SU-DHL-6 (cell line): ENCODE results near the gene CXXC5.

Experiments used
- H2AFZ ChIP-seq: fragments of 200-600 bp; sonication (generic); 2 replicates; pipeline ENCODE4 v1.6.1; 2014; ENCODE audit warnings: low read depth, mild to moderate bottlenecking, moderate library complexity, mixed read lengths, antibody characterized with exemption, low read length; ENCODE audit not compliant: severe bottlenecking
- H3F3A ChIP-seq: fragments of 200-600 bp; shearing (Covaris generic); 2 replicates; pipeline ENCODE4 v1.6.0; 2016; ENCODE audit warnings: antibody characterized with exemption, mild to moderate bottlenecking; ENCODE audit not compliant: insufficient read depth
- H3K27ac ChIP-seq: fragments of 200-600 bp; sonication (generic); 2 replicates; pipeline ENCODE4 v1.5.1; 2016; ENCODE audit warnings: low read depth, mild to moderate bottlenecking, low read length, moderate library complexity, mixed read lengths
- H3K27me3 ChIP-seq: fragments of 200-600 bp; sonication (generic), shearing (Covaris generic); 2 replicates; pipeline ENCODE4 v1.6.0; 2014; ENCODE audit warnings: mild to moderate bottlenecking, low read length
- H3K36me3 ChIP-seq: fragments of 200-600 bp; sonication (generic); 2 replicates; pipeline ENCODE4 v1.6.1; 2014; ENCODE audit warnings: mild to moderate bottlenecking, low read length, mixed read lengths
- H3K4me2 ChIP-seq: fragments of 300-600, 200-600 bp; shearing (Covaris generic), sonication (generic); 2 replicates; pipeline ENCODE4 v1.6.0; 2014; ENCODE audit warnings: low read length, low read depth, mild to moderate bottlenecking; ENCODE audit not compliant: poor library complexity, severe bottlenecking
- H3K4me3 ChIP-seq: fragments of 200-600 bp; sonication (generic); 2 replicates; pipeline ENCODE4 v1.5.1; 2014; ENCODE audit warnings: antibody characterized with exemption, low read length, mild to moderate bottlenecking, mixed read lengths; ENCODE audit not compliant: insufficient read depth, poor library complexity, severe bottlenecking
- H3K79me2 ChIP-seq: fragments of 200-600 bp; sonication (generic); 2 replicates; pipeline ENCODE4 v1.6.1; 2014; ENCODE audit warnings: mild to moderate bottlenecking, low read length, moderate library complexity; ENCODE audit not compliant: insufficient read depth
- H3K9ac ChIP-seq: fragments of 200-600 bp; sonication (generic); 2 replicates; pipeline ENCODE4 v1.7.0; 2014; ENCODE audit warnings: mild to moderate bottlenecking, low read length
- H3K9me2 ChIP-seq: fragments of 200-600 bp; sonication (generic); replicated peaks from 2 replicates; pipeline ENCODE4 v1.6.1; 2014; ENCODE audit warnings: low read length; ENCODE audit not compliant: insufficient read depth
- H3K9me3 ChIP-seq: fragments of 200-600 bp; sonication (generic); 2 replicates; pipeline ENCODE4 v1.6.1; 2014; ENCODE audit warnings: low read length, mixed read lengths; ENCODE audit not compliant: insufficient read depth
- H4K20me1 ChIP-seq: fragments of 200-600 bp; sonication (generic); 2 replicates; pipeline ENCODE4 v1.6.1; 2014; ENCODE audit warnings: low read depth, mild to moderate bottlenecking, antibody characterized with exemption, low read length, moderate library complexity, mixed read lengths
- CTCF ChIP-seq: fragments of 200-600 bp; sonication (generic); IDR thresholded peaks from one replicate; pipeline ENCODE4 v1.5.1; 2017; ENCODE audit warnings: antibody characterized with exemption, mild to moderate bottlenecking, low read length, moderate library complexity; ENCODE audit not compliant: insufficient read depth, poor library complexity, severe bottlenecking
- EZH2phosphoT487 ChIP-seq: fragments of 200-600 bp; sonication (generic), shearing (Covaris generic); conservative IDR thresholded peaks from 2 replicates; pipeline ENCODE4 v1.6.1; 2018; ENCODE audit warnings: mild to moderate bottlenecking, antibody characterized with exemption, low read length, moderate library complexity, mixed read lengths

The CXXC5 gene

GRCh38 chr5:139654464-139654863, 6.3 kb downstream of the CXXC5 start:
- Histone ChIP-seq H3K79me2 (peaks cover 100% of the 10 kb centered on the region), H3K9ac (peak overlapping the region; percentile 29; the same call in 1 of the 2 replicates), H2AFZ (no peak overlapping the region), H3K9me3 (no peaks in the 10 kb centered on the region), H3K36me3 (no peaks in the 10 kb centered on the region), H3K27ac (peak overlapping the region; percentile 93), H3K4me3 (no peak overlapping the region), H3K9me2 (no peaks in the 10 kb centered on the region), H4K20me1 (peaks cover 5% of the 10 kb centered on the region; the same call in 1 of the 2 replicates), H3K27me3 (no peaks in the 10 kb centered on the region), H3K4me2 (peak overlapping the region; percentile 88), H3F3A (peaks cover 26% of the 10 kb centered on the region)
- TF ChIP-seq CTCF (no peak), EZH2phosphoT487 (no peak)

GRCh38 chr5:139654871-139655491, 6.8 kb downstream of the CXXC5 start:
- Histone ChIP-seq H4K20me1 (peaks cover 5% of the 10 kb centered on the region; the same call in 1 of the 2 replicates), H3K4me2 (peak overlapping the region; percentile 88), H3F3A (peaks cover 26% of the 10 kb centered on the region), H3K9me3 (no peaks in the 10 kb centered on the region), H3K27ac (peak overlapping the region; percentile 93), H3K36me3 (no peaks in the 10 kb centered on the region), H3K9me2 (no peaks in the 10 kb centered on the region), H3K9ac (no peak overlapping the region; the same call in 1 of the 2 replicates), H3K79me2 (peaks cover 100% of the 10 kb centered on the region), H2AFZ (no peak overlapping the region), H3K27me3 (no peaks in the 10 kb centered on the region), H3K4me3 (no peak overlapping the region)
- TF ChIP-seq EZH2phosphoT487 (no peak), CTCF (no peak)

- no peak overlapping the region for H3K4me3 ChIP-seq
- H2AFZ ChIP-seq, result no peak overlapping the region
- no peak for TF ChIP-seq EZH2phosphoT487
- TF ChIP-seq CTCF, result no peak
- H3K4me2 ChIP-seq, result no peak overlapping the region
- peaks cover 5% of the 10 kb centered on the region; the same call in 1 of the 2 replicates for H4K20me1 ChIP-seq
- peaks cover 22% of the 10 kb centered on the region for H3F3A ChIP-seq
- no peaks in the 10 kb centered on the region for H3K27me3 ChIP-seq
- H3K9me2 ChIP-seq, result no peaks in the 10 kb centered on the region
- H3K27ac ChIP-seq, result no peak overlapping the region
- no peaks in the 10 kb centered on the region for H3K36me3 ChIP-seq
- no peaks in the 10 kb centered on the region for H3K9me3 ChIP-seq
- H3K9ac ChIP-seq, result no peak overlapping the region
- H3K79me2 ChIP-seq, result peaks cover 98% of the 10 kb centered on the region
These were observed 7.7 kb downstream of the CXXC5 start for GRCh38 chr5:139655727-139656271.
